NCI-H2227 treated with DMSO at 0.1 percent for 48 hours (cell line): ENCODE results near the gene DGKG.

Experiments
- DNase-seq: peaks from one replicate; lab custom pipeline; 2025; lab: John Stamatoyannopoulos, UW

DGKG gene

GRCh38 chr3:186318135-186318534 lies 43.9 kb downstream of the DGKG start:
- no peak for DNase-seq

GRCh38 chr3:186317478-186317877 lies 44.6 kb downstream of the DGKG start:
- no peak for DNase-seq

GRCh38 chr3:186316666-186317260 lies 45.3 kb downstream of the DGKG start:
- DNase-seq = no peak

GRCh38 chr3:186315581-186316354 lies 46.3 kb downstream of the DGKG start:
- no peak for DNase-seq

- DNase-seq = no peak
These were observed 47.1 kb downstream of the DGKG start for GRCh38 chr3:186314896-186315295.

GRCh38 chr3:186311441-186311840 lies 50.6 kb downstream of the DGKG start:
- no peak for DNase-seq

- DNase-seq = no peak
These were observed 53.5 kb downstream of the DGKG start for GRCh38 chr3:186308549-186308948.

- DNase-seq = no peak
These were observed 54.3 kb downstream of the DGKG start for GRCh38 chr3:186307594-186308221.

- DNase-seq = no peak
These were observed 56.7 kb downstream of the DGKG start for GRCh38 chr3:186305286-186305685.

- no peak for DNase-seq
These were observed 58.1 kb downstream of the DGKG start for GRCh38 chr3:186303965-186304364.

GRCh38 chr3:186299327-186299726 lies 62.7 kb downstream of the DGKG start:
- no peak for DNase-seq

- no peak for DNase-seq
These were observed 63.2 kb downstream of the DGKG start for GRCh38 chr3:186298876-186299275.

GRCh38 chr3:186290796-186291195 lies 71.2 kb downstream of the DGKG start:
- no peak for DNase-seq

GRCh38 chr3:186287711-186288110 lies 74.3 kb downstream of the DGKG start:
- DNase-seq = no peak

- no peak for DNase-seq
These were observed 75.9 kb downstream of the DGKG start for GRCh38 chr3:186286114-186286513.

GRCh38 chr3:186284661-186285060 lies 77.4 kb downstream of the DGKG start:
- no peak for DNase-seq

GRCh38 chr3:186284349-186284652 lies 77.7 kb downstream of the DGKG start:
- no peak for DNase-seq

- DNase-seq = no peak
These were observed 78.2 kb downstream of the DGKG start for GRCh38 chr3:186283651-186284348.

GRCh38 chr3:186283096-186283495 lies 78.9 kb downstream of the DGKG start:
- DNase-seq = no peak

- no peak for DNase-seq
These were observed 80.9 kb downstream of the DGKG start for GRCh38 chr3:186281176-186281575.

- no peak for DNase-seq
These were observed 81.3 kb downstream of the DGKG start for GRCh38 chr3:186280737-186281136.

- DNase-seq = peak; percentile 74
These were observed 84.6 kb downstream of the DGKG start for GRCh38 chr3:186277268-186277909.
